GM12892 (cell line): Measurements from ENCODE around the gene CD163L1.

Experiments used
- POLR2A ChIP-seq: IDR thresholded peaks from 2 replicates; pipeline ENCODE4 v1.6.1; 2011; ENCODE audit warnings: low read depth, low read length, control low read depth
- POLR2AphosphoS5 ChIP-seq: IDR thresholded peaks from 2 replicates; pipeline ENCODE4 v1.6.1; 2011; ENCODE audit warnings: low read depth, low read length, control low read depth
- TAF1 ChIP-seq: IDR thresholded peaks from 2 replicates; pipeline ENCODE4 v1.6.1; 2011; ENCODE audit warnings: low read depth, mild to moderate bottlenecking, control low read depth, low read length, borderline replicate concordance

- TF ChIP-seq POLR2A, result no peak
- TF ChIP-seq POLR2AphosphoS5, result no peak
- no peak for TF ChIP-seq TAF1
Observed at GRCh38 chr12:7399089-7399488, 44.9 kb downstream of the CD163L1 start.
